Activated T-helper 1 cell treated with anti-CD3 and anti-CD28 coated beads, Interleukin-2, amount 50 U/mL, for 16 hours (primary cell): ENCODE data around the gene OR52B2.
"Not testable (repeated sequence)": the region's sequence is repeated elsewhere in the genome, so short reads cannot be mapped to it uniquely, and the experiment has no call there.

Experiments
- DNase-seq, 2 donors: peaks; one replicate each; pipeline ENCODE4 v3.0.0-alpha.2; 2020; ENCODE audit warnings: low read depth in 1 of 2, low spot score in 1 of 2

Gene OR52B2

GRCh38 chr11:6156628-6157359 is 13.3 kb downstream of the OR52B2 start:
- no peak for DNase-seq

- DNase-seq = no peak
Observed at GRCh38 chr11:6152126-6152525, 18.0 kb downstream of the OR52B2 start.

GRCh38 chr11:6151117-6151516 is 19.0 kb downstream of the OR52B2 start:
- no peak for DNase-seq

- not testable (repeated sequence) for DNase-seq
Observed at GRCh38 chr11:6143737-6144136, 26.4 kb downstream of the OR52B2 start.

GRCh38 chr11:6142936-6143335 is 27.2 kb downstream of the OR52B2 start:
- DNase-seq = no peak

GRCh38 chr11:6135936-6136335 is 34.2 kb downstream of the OR52B2 start:
- DNase-seq = not testable (repeated sequence)

GRCh38 chr11:6132431-6132830 is 37.7 kb downstream of the OR52B2 start:
- no peak for DNase-seq

GRCh38 chr11:6129635-6130034 is 40.5 kb downstream of the OR52B2 start:
- DNase-seq = no peak

- no peak for DNase-seq
Observed at GRCh38 chr11:6129011-6129410, 41.1 kb downstream of the OR52B2 start.

- DNase-seq = no peak
Observed at GRCh38 chr11:6127881-6128280, 42.2 kb downstream of the OR52B2 start.

GRCh38 chr11:6124245-6124644 is 45.9 kb downstream of the OR52B2 start:
- no peak for DNase-seq
